IPS DF 19.7 (cell line): Measurements from ENCODE around the gene SWAP70.
"Not testable (repeated sequence)": the region's sequence is repeated elsewhere in the genome, so short reads cannot be mapped to it uniquely, and the experiment has no call there.

Experiments used
- DNase-seq: peaks from one replicate; pipeline ENCODE4 v3.0.0-alpha.2; 2013; ENCODE audit warnings: low read depth, low spot score

The SWAP70 gene

DNA sequence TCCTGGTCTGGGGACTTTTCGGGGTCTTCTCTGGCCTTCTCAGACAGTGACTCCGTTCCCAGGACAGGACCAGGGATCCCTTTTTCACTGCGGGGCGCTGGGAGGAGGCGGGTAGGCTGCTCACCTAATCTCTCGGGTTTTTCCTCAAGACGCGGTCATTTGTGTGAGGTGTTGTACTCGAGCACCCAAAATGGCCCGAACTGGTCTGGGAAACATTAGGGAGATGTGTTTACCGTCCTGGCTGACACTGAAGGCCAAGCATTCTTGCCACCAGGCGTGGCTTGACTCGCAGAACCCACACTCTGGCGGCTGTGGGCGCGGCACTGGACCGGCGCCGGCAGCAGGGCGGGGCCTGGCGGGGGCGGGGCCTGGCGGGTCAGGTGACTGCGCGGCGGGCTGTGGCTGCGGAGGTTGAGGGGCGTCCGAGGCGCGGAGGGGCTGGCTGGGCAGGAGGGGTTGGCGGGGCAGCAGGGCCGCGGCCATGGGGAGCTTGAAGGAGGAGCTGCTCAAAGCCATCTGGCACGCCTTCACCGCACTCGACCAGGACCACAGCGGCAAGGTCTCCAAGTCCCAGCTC, at the start of gene SWAP70:
SWAP70 (plus strand) TSS at position 379 of the 577 bp plus-strand sequence; CDS start at position 482, 103 bp downstream.
- DNase-seq = no peak

DNA sequence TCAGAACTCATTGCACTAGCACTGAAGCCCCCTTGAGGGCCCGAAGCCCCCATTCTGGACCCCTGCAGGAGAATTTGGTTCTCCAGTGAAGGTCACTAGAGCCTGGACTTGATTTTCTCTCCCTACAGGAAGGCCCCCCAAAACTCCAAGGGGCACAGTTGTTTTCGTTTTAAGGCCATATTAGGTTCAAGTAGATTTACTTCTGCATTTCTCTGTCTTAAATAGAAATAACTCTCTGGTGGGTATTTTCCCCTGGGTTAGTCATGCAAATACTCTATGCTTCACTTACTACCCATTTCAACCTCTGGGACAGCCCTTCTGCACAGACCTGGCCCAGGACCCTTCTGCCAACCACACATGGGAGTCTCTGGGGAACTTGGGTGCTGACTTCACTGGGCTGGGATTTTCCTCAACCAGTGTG, 48.8 kb upstream of the SWAP70 start:
- DNase-seq = no peak

DNA sequence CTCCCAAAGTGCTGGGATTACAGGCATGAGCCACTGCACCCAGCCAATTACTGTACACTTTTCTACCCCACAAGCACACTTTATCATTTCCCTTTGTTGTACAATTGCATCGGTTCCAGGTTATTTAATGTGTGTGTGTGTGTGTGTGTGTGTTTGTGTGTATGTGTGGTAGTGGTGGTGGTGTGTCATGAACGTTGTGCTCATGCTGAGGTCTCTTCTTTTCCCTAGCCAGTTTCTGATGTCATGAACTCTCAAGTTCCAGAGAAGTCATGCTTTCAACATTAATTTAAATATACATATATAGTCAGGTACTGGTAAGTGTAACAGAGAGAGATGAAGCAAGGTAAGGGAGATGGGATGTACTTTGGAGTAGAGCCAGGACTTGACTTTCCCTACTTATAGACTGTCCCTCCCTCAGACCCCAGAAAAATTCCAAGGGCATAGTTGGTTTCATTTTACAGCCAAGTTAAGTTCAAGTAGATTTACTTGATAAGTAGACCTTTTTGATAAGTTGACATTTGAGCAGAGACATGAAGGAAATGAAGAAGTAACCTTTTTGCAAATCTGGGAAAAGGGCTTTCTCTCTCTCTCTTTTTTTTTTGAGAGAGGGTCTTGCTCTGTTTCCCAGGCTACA, 47.7 kb upstream of the SWAP70 start:
- no peak for DNase-seq

DNA sequence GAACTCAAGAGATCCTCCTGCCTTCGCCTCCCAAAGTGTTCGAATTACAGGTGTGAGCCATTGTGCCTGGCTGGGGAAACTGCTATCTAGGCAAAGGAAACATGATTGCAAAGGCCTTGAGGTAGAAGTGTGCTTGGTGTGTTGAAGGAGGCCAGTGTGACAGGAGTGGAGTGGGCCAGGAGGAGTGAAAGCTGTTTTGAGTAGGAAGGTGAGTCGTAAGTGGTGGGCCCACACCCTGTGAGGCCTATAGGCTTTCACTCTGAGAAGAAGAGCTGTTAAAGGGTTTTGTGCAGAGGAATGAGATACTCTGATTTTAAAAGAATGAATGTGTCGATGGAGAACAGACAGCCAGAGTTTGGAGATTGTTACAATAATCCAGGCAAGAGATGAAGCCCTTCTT, 47.0 kb upstream of the SWAP70 start:
- no peak for DNase-seq

DNA sequence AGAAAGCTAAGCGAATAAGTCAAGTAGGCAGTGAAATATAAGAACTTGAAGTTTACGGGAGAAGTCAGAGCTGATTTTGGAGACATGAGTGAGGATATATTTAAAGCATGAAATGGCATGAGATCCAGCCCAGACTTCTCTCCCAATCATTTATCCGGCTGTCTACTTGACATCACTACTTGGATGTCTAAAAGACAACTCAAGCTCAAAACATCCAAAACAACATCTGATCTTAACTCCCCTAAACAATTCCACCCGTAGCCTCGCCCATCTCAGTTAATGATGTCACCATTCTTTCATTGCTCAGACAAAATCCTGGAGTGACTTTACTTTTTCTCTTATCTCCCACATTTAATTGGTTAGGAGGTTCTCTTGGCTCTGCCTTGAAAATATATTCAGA, 45.9 kb upstream of the SWAP70 start:
- DNase-seq = no peak

DNA sequence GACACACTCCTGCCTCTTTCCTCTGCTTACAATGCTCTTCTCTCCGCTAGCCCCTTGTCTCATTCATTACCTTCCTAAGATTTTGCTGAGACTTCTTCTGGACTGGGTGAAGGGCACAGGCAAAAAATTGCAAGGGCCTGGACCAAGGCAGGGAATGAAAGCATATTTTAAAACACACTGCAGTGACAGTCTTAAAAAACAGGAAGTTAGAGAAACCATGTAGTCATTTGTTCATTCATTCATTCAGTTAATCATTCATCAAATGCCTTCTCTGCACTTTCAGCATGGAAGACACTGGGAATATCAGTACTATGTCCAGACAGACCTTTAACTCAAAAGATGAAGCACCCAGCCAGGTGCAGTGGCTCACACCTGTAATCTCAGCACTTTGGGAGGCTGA, 44.9 kb upstream of the SWAP70 start:
- no peak for DNase-seq

DNA sequence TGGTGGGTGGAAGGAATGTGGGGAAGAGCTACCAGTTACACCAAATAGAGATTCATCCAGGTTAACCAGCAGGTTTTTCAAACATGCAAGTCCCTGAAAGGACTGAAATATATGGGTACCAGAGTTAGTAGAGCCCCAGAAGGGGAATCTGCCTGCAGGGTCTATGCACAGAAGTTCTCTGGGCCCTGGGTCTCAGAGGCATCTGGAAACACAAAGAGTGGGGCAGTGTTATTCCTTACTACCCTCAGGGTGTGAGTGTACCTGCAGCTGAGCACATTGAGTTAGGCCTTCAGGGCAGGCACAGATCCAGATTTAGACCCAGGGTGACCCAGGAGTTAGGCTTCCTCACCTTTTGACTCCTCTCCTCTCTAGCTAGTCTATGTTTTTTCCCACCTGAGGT, 43.9 kb upstream of the SWAP70 start:
- DNase-seq = no peak

DNA sequence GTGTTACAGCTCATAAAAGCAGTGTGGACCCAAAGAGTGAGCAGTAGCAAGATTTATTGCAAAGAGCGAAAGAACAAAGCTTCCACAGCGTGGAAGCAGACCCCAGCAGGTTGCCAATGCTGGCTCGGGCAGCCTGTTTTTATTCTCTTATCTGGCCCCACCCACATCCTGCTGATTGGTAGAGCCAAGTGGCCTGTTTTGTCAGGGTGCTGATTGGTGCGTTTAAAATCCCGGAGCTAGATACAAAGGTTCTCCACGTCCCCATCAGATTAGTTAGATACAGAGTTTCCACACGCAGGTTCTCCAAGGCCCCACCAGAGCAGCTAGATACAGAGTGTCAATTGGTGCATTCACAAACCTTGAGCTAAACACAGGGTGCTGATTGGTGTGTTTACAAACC, 41.5 kb upstream of the SWAP70 start:
- DNase-seq = not testable (repeated sequence)

DNA sequence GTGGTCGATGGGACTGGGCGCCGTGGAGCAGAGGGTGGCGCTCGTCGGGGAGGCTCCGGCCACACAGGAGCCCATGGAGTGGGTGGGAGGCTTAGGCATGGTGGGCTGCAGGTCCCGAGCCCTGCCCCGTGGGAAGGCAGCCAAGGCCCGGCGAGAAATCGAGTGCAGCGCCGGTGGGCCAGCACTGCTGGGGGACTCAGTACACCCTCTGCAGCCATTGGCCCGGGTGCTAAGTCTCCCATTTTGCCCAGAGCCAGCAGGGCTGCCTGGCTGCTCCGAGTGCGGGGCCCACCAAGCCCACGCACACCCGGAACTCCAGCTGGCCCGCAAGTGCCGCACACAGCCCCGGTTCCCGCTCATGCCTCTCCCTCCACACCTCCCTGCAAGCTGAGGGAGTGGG, 40.8 kb upstream of the SWAP70 start:
- not testable (repeated sequence) for DNase-seq

DNA sequence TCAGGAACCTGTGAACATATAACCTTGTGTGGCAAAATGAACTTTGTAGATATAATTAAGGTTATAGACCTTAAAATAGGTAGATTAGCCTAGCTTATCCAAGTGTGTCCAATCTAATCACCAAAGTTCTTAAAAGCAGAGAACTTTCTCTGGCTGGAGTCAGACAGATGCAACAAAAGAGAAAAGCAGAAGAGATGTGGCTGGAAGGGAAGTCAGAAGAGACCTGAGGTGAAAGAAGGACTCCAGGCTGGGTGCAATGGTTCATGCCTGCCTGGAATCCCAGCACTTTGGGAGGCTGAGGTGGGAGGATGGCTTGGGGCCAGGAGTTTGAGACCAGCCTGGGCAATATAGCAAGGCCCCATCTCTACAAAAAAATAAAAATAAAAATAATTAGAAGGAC, 39.4 kb upstream of the SWAP70 start:
- DNase-seq = no peak

DNA sequence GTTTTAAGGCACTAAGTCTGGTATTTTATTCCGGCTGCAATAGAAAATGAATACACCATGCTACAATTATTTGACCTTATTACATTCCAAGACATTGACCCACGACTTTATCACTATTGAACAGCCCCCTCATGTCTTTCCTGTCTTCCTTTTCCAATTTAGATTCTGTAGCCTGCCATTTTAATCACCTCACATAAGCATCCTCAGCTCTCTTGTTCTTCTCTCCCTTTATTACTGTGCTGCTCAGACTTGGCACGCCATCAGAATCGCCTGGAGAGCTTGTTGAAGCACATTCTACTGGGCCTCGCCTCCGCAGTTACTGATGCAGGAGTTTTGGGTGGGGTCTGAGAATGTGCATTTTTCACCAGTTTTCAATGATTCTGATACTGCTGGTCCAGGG, 38.7 kb upstream of the SWAP70 start:
- DNase-seq = no peak

DNA sequence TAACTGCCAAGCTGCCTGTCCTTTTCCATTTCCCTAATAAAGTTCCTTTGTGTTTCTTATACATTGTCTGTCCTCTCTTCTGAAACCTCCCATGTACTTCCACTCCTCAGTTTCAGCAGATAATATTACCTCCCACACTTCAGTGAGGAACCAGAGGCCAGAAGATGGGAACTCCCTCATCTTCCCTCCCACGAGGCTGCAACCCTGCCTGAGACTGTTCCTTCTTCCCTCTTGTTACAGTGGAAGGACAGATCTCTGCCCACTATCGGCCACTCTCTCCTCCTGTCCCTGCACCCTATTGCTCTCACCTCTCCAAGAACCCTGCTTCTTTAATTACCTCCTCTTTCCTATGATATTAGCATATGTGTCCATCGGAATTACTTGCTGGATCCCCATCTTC, 38.1 kb upstream of the SWAP70 start:
- no peak for DNase-seq

DNA sequence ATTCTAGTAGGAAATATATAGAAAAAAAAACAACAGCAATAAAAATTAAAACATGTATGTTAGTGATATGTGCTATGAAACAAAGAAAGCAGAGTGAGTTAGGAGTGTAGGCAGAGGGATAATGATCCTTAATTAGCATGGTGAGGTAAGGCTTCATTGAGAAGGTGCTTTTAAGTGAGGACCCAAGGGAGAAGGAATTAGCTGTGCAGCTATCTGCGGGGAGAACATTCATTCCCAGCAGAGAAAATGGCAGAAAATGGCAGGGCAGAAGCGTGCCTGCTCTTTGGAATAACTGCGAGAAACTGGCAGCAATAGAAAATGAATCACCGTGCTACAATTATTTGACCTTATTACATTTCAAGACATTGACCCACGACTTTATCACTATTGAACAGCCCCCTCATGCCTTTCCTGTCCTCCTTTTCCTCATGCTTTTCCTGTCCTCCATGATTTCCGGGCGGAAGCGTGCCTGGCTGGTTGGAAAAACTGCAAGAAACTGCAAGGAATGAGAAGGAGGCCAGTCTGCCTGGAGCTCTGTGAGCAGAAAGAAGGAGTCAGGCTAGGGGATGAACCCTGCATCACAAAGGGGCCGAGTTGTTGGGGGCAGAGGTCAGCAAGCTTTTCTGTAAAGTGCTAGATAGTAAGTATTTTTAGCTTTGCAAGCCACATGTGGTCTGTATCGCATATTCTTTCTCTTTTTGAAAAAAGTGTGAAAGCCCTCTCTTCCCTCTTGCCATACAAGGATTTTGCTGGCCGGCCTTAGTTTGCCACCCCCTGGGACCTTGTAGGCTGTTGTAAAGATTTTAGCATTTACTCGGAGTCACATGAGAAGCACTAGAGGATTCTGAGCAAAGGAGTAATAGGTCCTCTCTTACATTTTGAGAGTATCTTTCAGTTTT, 37.1 kb upstream of the SWAP70 start:
- DNase-seq = peak; percentile 82

DNA sequence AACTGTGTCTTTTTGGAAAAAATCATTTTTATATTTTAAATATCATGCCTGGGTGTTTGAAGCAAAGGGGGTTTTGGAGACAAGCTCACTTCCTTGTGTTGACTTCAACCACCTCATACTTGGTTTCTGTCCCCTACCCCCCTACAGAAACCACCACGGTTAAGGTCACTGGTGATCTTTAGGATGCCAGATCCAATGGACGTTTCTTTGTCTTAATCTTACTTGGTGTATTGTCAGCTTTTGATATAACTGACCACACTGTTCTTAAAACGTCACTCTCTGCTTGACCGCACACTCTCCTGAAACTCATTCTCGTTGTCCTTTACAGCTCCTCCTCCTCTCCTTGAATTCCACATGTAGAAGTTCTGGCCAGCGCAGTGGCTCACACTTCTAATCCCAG, 34.8 kb upstream of the SWAP70 start:
- no peak for DNase-seq

DNA sequence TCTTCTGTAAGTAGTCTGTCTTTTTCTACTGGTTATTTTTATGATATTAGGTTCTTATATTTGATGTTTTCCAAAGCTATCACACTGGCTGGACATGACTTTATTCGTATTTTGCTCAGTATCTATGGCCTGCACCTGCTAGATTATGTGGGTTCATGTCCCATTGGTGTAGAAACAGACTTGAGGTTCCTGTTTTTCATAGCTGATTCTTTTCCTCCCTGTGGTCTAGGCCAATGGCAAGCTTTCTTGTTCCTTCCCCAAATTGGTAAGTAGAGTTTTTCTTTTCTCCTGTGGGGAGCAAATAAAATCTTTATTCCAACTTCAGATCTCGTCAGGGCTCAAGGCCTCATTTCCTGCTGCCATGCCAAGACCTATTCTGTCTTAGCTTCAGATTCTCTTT, 30.2 kb upstream of the SWAP70 start:
- DNase-seq = no peak

DNA sequence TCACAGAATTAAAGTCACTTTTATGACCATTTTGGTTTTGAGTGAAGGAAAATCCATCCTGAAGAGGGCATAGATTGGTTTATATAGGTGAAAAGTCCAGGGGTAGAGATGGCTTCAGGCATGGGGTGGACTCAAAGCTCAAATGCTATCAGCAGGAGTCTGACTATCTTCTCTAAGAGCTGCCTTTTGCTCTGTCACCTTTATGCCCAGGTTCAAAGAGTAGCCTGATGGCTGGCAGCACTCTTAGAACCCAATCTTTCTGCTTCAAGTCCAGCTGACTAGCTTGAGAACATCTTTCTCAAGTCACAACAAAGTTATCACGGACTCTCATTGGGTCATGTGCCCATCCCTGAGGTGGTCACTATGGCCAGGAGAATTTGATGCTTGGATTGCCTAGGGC, 27.2 kb upstream of the SWAP70 start:
- DNase-seq = no peak

DNA sequence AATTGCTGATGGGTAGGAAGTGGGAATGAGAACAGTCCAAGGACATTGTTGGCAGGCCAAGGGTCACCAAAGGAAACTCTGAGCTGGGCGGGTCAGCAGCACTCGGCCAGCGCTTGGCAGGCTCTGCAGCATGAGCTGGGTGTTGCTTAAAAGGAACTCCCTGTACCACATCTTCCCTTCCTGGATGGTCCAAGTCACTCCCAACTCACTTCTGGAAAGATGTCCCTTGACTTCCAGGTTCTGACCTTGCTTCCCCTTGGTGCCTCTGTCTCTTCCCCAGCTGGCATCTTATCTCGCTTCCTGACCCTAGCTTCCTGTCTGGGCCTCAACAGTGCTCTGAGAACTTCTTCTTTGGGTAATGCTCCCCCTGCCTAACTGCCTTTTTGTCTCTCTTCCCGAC, 24.8 kb upstream of the SWAP70 start:
- DNase-seq = no peak

DNA sequence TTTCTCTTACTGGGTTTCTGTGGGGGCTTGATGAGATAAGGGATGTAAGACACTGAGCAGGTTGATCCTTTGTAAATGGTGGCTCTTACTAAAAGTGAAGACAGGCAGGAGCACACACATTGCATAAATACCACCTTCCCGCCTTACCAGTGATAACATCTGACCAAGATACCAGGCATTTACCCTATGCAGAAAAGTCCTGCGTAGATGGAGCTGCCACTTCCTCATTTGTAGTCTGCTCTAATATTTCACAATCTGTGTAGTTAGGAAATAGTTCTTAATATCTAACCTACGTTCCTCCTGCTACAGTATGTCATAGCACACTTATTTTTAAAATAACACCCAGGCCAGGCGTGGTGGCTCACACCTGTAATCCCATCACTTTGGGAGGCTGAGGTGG, 23.9 kb upstream of the SWAP70 start:
- no peak for DNase-seq

DNA sequence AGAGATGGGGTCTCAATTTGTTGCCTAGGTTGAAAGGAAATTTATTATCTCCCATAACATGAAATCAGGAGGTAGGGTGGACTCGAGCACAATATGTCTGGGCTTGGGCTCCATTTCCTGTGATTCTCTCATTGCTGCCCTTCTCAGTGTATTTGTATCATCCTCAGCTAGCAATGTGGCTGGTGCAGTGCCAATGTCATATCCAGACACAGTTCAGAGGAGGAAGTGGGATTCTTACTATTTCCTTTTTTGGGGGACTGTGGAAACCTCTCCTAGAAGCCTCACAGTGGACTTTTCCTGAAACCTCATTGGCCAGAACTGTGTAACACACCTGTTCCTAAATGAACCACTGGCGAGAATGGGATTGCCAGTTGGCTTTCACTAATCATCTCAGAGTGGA, 21.0 kb upstream of the SWAP70 start:
- DNase-seq = no peak

DNA sequence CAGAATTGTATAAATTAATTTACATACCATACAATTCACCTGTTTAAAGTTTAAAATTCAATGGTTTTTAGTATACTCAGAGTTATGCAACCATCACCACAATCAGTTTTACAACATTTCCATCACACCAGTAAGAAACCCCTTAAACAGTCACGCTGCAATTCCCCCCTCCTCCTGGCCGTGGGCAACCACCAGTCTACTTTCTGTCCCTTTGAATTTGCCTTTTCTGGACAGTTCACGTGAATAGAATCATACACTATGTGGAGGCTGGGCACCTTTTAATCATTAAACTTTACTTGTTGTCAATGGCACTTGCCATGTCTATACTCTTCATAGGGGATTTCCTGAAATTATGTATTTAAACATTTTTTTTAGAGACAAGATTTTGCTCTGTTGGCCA, 20.1 kb upstream of the SWAP70 start:
- DNase-seq = no peak

DNA sequence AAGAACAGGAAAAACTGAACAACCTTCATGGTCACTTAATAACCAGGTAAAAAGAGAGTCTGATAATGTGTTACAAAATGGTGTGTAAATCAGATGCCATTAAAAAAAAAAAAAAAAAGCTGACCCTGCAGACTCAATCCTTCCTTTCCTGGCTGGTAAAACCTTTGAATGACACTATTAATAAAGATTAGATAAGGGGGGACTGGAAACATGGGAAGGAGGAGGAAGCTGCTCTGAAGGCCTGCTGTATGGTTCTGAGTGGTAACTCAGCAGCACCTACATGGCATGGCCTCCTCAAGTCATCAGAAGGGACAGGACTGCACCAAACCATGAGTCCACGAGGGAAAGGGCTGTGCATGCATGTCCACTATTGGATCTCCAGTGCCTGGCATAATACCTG, 18.0 kb upstream of the SWAP70 start:
- no peak for DNase-seq

DNA sequence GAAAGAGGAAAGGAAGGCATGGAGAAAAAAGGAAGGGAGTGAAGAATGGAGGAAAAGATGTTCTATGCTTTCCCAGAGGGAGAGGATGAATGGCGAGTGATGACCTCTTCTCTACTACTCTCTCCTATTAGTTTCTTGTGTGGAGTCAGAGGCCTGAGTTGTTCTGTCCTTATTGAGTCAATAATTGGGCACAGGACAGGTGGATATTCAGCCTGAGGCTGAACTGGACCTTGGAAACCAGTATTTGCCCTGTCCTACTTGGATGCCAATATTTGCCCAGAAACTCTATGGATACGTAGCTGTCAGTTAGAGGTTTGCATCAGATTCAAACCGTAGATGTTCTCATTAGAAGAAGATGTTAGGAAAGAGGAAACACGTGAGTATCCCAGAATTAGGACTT, 17.6 kb upstream of the SWAP70 start:
- DNase-seq = no peak

DNA sequence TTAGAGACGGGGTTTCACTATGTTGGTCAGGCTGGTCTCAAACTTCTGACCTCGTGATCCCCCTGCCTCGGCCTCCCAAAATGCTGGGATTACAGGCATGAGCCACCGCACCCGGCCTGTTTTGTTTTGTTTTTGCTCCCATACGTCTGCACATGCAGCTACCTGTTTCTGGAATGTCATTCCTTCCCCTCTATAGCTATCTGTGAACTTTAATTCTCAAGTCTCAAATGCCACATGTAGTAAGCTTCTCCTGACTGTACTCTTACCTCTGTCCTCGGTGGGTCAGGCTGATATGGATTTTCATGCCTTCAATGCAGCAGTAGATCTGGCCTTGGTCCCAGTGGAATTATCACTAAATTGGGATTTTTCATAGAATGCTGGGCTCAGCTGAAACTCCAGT, 12.4 kb upstream of the SWAP70 start:
- DNase-seq = no peak
